Fibroblast of skin of right quadriceps (primary cell): ENCODE results near the gene MPV17L2.
"Not testable (repeated sequence)": the region's sequence is repeated elsewhere in the genome, so short reads cannot be mapped to it uniquely, and the experiment has no call there.

Experiments used
- DNase-seq: peaks from one replicate; pipeline ENCODE4 v3.0.0-alpha.2; 2013

The MPV17L2 gene

GRCh38 chr19:18193388-18194180 lies 566 bp downstream of the MPV17L2 start:
- DNase-seq = no peak

DNA sequence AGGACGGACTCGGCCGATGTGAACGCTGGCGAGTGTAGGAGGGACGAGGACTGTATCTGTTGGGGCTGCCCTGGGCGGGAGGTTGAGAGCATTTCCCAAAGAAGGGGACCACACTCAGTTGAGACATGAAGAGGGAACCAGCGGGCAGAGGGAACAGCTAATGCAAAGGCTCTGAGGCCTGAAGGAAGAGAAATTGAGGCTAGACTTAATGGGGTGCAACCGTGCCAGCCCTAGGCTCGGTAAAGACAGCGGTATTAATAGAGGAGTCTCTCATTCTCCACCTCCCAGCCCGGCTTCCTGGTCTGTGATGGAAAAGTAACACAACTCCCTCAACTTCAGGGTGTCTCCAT lies 1.1 kb downstream of the MPV17L2 start:
- DNase-seq = no peak

DNA sequence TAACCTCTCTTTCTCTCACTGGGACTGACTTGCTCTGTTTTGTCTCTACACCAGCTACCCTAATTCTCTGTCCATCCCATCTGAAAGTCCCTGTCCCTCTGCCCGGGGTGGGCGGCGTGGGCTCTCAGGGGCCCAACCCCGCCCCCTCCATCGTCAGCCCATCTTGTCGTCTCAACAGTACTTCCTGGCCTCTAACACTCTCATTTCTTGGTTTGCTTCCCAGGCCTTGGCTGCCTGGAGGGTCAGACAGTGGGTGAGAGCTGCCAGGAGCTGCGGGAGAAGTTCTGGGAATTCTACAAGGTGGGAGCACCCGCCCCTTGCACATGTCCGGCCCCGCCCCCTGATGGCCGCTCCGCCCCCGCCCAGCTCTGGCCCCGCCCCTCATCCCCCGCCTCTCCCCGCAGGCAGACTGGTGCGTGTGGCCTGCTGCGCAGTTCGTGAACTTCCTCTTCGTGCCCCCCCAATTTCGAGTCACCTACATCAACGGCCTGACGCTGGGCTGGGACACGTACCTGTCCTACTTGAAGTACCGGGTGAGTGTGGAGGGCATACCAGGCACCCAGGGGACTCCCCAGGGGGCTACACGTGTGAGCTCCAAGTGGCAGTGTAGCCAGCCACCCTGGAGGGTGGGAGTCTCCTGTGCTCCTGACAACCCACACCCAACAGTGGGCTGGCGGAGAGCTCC lies 1.7 kb downstream of the MPV17L2 start:
- DNase-seq = no peak

GRCh38 chr19:18196511-18196845 lies 3.5 kb downstream of the MPV17L2 start:
- DNase-seq = no peak

GRCh38 chr19:18197306-18197705 lies 4.3 kb downstream of the MPV17L2 start:
- DNase-seq = no peak

- DNase-seq = no peak
Observed at GRCh38 chr19:18197941-18198340, 4.9 kb downstream of the MPV17L2 start.

DNA sequence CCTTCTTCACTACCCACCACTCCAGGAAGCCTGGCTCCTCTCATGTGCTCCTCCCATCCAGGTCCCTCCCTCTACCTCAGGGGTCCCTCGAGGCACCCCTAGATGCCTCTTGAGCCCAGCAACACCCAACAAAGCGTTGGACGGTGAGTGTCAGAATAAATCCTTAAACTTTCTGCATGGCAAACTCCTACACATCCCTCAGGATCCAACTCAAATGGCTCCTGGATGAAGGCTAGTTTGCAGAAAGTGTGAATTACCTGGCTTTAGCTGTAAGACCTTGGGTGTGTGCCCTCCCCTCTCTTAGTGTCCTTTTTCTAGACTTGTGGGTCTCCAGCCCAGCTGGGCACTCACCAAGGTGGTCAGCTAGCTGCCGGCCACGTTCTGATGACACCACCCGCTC lies 5.4 kb downstream of the MPV17L2 start:
- DNase-seq = no peak

- DNase-seq = no peak
Observed at GRCh38 chr19:18202397-18202777, 9.4 kb downstream of the MPV17L2 start.

DNA sequence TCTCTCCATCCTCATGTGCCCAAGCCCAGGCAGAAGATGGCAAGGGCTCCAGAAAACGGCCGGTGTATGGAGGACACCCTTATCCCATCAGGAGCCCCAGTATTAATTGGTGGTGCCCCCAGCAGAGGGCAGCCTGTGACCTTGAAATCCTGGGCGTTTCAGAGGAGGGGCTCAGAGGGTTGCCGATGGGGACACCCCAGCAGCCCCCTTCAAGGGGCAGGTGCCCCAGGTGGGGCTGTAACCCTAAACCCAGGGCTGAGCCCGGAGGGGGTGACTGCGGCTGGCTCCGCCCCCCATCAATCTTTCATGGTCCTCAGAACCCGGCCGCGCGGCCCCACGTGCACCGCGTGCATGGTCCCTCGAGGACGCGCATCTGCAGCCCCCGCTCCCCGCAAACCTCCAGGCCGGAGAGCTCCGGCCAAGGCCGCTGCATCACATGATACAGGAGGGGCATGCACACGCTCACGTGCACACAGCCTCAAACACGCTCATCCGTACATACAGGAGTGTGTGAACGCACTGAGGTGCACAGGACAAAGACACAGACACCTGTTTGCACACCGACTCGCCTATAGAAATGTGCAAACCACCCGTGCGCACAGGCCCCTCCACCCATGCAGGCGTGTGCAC lies 9.9 kb downstream of the MPV17L2 start:
- no peak for DNase-seq

GRCh38 chr19:18203408-18203862 lies 10.4 kb downstream of the MPV17L2 start:
- DNase-seq = no peak

DNA sequence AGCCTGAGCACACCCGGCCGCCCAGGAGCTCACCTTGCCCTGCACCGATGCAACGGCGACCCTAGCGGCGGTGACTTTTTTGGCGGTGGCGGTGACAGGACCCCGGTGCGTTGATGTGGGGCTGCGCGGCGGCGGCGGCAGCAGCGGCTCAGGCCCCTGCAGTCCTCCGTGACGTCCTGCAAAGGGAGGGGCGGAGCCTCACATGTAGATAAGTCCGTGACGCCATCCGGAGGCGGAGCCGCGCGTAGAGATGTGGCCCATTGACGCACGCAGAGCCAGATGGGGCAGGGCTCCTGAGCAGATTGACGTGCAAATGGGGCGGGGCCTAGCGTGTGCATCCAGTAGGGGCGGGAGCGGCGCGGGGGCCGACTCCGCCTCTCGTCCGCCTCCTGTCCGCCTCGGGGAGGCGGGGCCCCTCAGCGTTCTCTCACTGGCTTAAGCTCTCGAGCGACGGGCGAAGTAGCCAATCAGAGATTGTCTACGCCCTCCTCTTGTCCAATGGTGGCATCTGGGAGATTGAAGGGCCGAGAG lies 10.9 kb downstream of the MPV17L2 start, which contains the start of gene RAB3A:
Gene RAB3A, minus strand, starts transcription at position 180 of the 531 bp plus-strand sequence. CDS start 1,302 bp downstream, outside the sequence.
- DNase-seq = peak; percentile 100

- peak; percentile 52 for DNase-seq
Observed at GRCh38 chr19:18204394-18205199, 11.6 kb downstream of the MPV17L2 start.

- DNase-seq = peak; percentile 80
Observed at GRCh38 chr19:18205200-18205892, 12.3 kb downstream of the MPV17L2 start.

DNA sequence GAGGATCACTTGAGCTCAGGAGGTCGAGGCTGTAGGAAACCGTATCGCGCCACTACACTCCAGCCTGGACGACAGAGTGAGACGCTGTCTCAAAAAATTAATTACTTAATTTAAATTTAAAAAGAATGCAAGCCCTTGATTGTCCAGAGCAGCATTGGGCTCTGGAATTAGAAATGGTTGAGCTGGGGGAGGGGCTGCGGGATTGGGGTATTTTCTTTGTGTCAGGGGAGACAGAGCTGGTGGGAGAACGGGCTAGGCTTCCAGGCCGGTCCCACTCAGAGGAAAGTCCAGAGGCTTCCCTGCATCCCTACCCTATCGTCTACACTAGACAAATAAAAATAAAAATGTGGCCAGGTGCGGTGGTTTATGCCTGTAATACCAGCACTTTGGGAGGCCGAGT lies 13.0 kb downstream of the MPV17L2 start:
- no peak for DNase-seq

DNA sequence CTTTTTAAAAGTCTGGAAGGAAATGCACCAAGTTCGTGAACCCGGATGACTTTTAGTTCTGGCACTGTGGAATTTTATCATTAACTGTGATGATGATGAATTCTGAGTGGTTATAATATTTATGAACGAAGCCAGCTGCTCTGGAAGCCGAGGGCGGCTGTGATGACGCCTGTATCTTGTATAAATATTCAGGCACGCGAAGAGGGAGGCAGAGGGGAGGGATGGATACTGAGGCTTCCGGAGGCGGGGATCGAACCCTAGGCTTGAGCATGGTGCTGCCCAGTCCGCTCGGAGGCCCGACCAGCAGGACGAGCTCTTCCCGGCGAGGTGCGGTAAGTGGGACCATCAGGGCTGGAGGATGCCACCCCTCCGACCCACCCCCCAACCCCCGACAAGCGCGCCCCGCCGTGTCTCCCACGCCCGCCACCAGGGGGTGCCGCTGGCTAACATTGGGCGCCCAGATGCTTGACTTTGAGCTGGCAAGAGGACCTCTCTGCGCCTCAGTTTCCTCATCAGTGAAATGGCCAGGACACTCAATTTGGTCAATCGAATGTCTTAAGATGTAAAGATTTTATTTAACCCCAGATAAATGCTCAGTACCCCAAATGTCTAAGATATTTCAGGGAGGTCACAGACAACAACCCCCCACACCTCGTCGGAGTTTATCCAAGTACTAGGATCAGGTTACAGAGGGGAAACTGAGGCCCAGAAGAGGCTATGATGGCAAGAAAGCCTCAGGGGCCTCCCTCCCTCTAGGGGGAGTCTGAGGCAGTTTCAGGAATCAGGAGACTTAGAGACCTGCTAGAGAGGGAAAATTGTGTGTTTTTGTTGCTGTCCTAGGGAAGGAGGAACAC lies 15.3 kb downstream of the MPV17L2 start:
- DNase-seq = peak; percentile 73

DNA sequence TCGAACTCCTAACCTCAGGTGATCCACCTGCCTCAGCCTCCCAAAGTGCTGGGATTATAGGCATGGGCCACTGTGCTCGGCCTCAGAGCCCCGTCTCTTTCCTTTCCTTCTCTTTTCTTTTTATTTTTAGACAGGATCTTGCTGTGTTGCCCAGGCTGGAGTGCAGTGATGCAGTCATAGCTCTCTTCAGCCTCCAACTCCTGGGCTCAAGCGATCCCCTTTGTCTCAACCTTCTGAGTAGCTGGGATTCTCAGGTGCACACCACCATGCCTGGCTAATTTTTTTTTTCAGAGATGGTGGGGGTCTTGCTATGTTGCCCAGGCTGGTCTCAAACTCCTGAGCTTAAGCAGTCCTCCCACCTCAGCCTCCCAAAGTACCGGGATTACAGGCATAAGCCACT lies 16.9 kb downstream of the MPV17L2 start:
- not testable (repeated sequence) for DNase-seq

DNA sequence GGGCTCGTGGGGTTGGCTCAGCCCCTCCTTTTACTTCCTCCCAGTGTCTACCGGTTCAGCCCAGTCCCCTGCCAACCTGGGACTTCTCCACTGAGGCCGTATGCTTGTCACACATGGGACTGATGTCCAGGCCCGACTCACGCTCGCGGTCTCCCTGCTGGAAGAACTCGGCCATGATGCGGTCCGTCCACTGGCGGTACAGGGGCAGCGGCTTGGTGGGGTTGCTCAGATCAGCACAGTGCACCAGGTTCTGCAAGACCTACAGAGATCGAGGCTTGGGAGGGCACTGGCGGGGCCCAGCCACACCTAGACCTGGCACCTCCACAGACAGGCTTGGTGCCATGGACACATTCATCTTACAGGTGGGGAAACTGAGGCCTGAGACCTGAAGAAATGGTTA lies 18.7 kb downstream of the MPV17L2 start:
- no peak for DNase-seq

- DNase-seq = no peak
Observed at GRCh38 chr19:18214779-18215433, 21.9 kb downstream of the MPV17L2 start.

GRCh38 chr19:18216789-18217188 lies 23.8 kb downstream of the MPV17L2 start:
- DNase-seq = no peak

GRCh38 chr19:18218159-18218558 lies 25.1 kb downstream of the MPV17L2 start:
- DNase-seq = no peak

- DNase-seq = no peak
Observed at GRCh38 chr19:18218600-18218999, 25.6 kb downstream of the MPV17L2 start.
